GM03348 (cell line): ENCODE data around the gene RTL10.
A peak's percentile ranks its signal among the peaks of the same experiment; 100 is the strongest.
"Not testable (repeated sequence)": the region's sequence is repeated elsewhere in the genome, so short reads cannot be mapped to it uniquely, and the experiment has no call there.

Experiments used
- DNase-seq: peaks from one replicate; pipeline ENCODE4 v3.0.0; 2012; ENCODE audit warnings: low spot score

The RTL10 gene

DNA sequence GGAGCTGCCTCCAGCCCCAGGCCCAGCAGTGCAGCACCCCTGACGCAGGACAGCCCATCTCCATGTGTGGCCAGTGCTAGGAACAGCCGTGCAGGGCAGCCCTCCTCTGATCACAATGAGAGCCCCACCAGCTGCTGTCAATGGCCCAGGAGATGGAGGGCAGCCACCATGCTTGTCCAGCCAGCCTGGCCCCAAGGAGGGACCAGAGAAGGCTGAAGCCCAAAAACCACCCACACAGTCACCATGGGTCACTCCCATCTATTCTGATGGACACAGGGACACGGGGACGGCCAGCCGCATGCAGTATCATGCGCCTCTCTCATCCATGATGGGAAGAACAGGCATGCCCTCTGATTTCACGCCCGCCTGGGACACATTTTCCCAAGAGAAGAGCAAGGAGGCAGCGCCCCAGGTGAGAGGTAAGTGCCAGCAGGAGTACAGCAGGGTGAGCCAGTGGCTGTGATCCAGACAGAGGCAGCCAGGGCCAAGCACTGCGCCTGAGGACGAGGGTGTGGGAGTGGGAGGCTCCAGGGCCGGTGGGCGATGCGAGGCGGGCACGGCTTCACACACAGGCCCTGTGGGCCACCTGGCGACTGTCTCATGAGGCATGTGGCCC is 33.6 kb upstream of the RTL10 start:
- DNase-seq, result no peak

DNA sequence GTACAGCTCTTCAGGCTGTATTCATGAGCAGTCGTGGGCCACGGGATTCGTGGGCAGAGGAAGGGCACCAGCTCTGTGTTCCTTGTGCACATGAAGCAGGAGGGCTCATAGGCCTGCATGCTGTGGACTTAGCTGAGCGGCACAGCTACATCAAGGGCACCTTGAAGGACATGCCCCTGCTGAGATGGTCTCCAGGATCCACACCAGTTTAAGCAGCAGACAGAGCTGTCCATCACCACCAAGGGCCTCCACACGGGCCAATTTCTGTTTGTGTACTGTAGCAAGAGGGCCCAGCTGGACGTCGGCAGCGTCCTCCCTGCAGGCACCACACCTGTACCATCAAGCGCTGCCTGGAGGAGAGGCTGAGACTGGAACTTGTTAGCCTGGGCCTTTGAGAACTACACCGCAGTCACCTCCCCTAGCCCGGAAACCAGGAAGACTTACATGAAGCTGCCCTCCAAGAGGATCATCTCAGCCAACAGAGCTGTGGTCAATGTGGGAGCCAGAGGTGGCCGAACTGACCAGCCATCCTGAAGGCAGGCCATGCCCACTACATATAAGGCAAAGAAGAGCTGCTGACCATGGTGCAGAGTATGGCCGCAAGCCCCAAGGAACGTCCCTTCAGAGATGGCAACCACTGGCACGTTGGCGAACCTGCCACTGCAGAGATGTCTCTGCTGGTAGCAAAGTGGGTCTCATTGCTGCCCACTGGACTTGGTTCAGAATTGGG is 32.7 kb upstream of the RTL10 start:
- DNase-seq, result no peak

GRCh38 chr22:19886605-19887255 is 32.1 kb upstream of the RTL10 start:
- peak; percentile 78 for DNase-seq

GRCh38 chr22:19885841-19886592 is 31.3 kb upstream of the RTL10 start:
- DNase-seq, result no peak

DNA sequence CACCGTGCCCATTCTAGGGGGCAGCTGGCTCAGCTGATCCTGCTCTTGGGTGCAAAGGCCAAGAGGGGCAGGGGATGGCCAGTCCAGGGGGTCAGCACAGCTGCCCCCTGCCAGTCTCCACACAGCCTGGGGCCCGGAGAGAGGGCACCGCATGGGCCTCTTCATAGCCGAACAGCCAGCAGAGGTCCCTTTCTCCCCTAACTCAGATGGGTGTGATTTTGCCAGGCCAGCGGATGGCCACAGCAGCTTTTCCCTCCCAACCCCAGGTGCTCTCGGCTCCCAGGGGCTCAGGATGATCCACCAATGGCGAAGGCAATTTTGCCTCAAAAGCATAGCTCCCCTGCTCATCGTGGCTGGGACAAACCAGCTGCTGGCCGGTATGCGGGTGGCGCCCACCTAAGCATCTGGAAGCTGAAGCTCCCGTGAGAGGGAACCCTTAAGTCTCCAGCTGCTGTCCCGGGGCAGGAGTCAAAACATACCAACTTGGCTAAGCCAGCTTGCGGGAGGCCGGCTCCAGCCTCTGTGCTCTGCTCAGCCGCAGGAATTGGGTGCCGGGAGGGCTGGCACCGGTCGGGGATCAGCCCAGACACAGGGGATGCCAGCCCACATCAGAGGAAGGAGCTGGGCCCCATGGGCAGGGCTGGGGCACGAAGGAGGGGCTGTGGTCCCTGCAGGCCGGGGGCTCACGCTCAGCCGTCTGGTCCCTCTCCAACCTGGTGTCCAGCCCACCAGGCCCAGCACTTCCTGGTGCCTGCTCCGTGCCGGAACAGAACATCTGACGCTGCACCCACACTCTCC is 30.5 kb upstream of the RTL10 start:
- DNase-seq, result no peak

DNA sequence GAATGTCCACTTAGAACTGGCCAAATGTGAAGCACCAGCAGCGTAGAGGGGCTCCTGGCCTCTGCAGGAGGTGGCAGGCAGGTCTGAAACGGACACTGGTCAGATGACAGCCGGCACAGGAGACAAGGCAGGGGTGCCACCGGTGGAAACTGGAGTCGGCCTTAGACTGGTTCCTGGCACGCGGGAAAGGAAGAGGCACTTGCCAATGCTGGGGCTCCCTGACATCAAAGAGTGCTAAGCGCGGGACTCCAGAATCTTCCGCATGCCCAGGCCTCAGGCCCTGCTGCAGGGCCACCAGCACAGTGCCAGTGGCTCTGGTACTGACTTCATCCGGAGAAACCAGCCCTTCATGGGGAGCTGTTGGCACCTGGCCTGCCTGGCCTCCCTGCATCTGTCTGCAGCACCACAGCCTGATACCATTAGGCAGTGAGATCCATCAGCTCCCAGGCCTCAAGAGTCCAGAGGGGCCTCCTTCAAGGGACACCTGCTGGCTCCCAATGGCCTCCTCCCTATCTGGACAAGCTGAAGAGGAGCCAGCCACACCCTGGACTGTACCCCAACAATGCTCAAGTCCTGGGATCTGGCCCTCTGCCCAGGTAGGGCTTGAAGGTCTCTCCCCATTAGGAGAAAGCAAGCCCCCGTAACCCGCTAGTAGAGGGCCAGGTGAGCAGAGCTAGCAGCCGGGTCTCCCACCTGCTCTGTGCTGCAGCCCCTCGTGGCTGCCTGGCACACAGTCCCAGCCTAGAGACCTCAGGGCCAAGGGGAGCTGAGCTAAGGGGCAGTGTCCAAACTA is 29.7 kb upstream of the RTL10 start:
- no peak for DNase-seq

DNA sequence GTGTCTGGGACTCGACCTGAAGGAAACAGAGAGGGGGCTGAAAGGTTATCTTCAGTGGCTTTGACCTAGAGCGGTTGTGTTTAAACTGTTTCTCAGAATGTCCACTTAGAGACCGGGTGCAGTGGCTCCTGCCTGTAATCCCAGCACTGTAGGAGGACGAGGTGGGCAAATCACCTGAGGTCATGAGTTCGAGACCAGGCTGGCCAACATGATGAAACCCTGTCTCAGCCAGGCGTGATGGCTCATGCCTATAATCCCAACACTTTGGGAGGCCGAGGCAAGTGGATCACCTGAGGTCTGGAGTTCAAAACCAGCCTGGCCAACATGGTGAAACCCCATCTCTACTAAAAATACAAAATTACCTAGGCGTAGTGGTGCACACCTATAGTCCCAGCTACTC is 28.8 kb upstream of the RTL10 start:
- DNase-seq, result not testable (repeated sequence)

DNA sequence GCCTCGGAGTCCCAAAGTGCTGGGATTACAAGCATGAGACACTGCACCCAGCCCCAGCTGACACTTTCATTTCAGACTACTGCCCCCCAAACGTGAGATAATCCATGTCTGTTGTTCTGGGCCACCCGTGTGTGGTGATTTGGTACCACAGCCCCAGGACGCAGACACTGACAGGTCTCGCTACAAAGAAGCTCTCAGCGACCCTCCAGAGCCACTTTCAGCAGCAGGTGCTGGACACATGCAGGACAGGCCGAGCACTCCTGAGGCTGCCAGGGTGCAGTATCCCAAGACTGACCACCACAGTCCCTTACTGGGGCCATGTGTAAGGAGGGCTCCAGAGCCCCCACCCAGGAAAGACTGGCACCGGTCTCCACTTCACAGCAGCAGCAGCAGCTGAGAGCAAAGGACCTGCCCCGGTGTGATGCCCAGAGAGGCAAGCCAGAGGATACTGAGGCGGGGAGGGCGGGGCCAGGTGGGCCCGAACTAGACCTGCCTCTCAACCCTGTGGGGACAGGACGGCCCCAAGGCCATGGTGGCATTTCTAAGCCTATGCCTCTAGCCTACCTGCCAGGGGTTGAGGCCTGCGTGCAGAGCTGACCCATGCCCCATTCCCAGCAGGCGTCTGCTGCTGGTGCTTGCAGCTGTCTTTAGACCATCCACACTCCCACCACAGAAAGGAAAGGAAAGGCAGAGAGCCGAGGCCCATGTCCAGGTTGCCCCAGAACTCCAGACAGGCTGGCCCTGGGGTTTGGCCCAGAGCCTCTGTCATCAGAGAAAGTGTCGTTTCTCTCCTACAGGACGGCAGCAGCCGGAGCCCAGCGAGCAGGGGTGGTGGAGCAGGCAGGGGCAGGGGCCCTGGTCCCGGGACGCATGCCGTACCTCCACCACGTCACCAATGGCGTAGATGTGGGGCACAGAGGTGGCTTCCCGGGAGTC is 28.0 kb upstream of the RTL10 start:
- no peak for DNase-seq

DNA sequence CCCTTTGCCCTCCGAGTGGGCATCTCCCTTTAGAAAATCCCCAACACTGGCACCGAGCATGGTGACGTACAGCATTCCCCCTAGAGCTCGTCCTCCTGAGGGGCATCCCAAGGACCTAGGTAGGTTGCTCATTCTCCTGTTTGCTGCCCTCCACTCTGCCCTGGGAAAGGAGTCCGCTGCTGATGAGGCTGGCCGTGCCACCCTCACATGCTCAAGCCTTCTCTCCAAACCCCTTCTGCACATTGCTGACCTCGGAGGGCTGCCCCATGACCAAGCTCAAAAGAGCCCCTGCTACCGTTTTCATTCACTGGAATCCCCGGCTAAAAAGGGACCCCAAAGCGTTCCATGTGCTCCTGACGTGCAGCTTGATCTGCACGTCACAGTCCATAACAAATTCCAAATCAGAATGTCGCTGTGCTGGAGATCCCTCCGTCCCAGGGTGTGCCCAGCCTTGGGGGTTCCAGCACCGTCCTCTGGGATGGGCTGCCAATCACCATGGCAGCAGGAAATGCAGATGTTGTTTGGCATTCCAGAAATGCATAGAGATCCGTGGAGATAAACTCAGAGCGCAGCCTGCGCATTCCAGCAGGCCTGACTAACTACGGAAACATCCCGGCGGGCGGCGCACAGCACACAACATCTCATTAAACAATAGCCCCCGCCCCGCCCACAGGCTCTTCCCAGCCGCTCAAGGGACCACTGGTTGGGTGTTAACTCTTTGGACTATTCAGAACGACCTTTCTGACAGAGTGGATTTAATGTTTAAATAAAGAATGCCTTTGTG is 26.3 kb upstream of the RTL10 start:
- DNase-seq, result peak; percentile 97

- DNase-seq, result no peak
Observed at GRCh38 chr22:19879992-19880785, 25.5 kb upstream of the RTL10 start.

GRCh38 chr22:19879643-19879991 is 24.9 kb upstream of the RTL10 start:
- no peak for DNase-seq

DNA sequence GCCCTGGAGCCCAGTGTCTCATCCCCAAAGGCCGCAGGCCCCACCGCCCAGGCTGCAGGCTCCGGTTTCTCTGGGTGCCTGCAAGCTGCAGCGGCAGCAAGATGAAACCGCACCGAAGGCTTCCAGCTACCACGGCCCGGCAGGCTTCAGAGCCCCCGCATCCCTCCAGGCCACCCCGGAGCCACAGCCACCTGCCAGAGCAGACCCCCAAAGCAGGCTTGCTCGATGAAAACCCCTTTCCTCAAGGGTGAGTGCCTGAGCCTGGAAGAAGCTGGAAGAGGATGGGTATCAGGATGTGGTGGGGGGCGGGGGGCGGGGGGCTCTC is 24.5 kb upstream of the RTL10 start:
- DNase-seq, result peak; percentile 41

- DNase-seq, result no peak
Observed at GRCh38 chr22:19878461-19879245, 24.0 kb upstream of the RTL10 start.

- no peak for DNase-seq
Observed at GRCh38 chr22:19877626-19878339, 23.1 kb upstream of the RTL10 start.

GRCh38 chr22:19876941-19877625 is 22.4 kb upstream of the RTL10 start:
- no peak for DNase-seq

GRCh38 chr22:19876314-19876940 is 21.8 kb upstream of the RTL10 start:
- DNase-seq, result no peak
